LNCAP (cell line): Measurements from ENCODE around the gene OOEP.

ENCODE experiments used
- CTCF ChIP-seq: fragments of 450-650 bp; IDR thresholded peaks from 2 replicates; pipeline ENCODE4 v1.5.1; 2017; ENCODE audit warnings: mild to moderate bottlenecking

Gene OOEP

GRCh38 chr6:73375216-73375615, 5.5 kb upstream of the OOEP start:
- no peak for TF ChIP-seq CTCF

GRCh38 chr6:73372516-73372915, 2.8 kb upstream of the OOEP start:
- TF ChIP-seq CTCF = no peak

GRCh38 chr6:73371984-73372383, 2.3 kb upstream of the OOEP start:
- TF ChIP-seq CTCF = no peak

GRCh38 chr6:73369157-73369556, 540 bp downstream of the OOEP start:
- no peak for TF ChIP-seq CTCF

GRCh38 chr6:73368675-73369074, 1.0 kb downstream of the OOEP start:
- TF ChIP-seq CTCF = no peak

- TF ChIP-seq CTCF = no peak
These were observed 1.8 kb downstream of the OOEP start for GRCh38 chr6:73367761-73368355.

GRCh38 chr6:73364549-73364948, 5.1 kb downstream of the OOEP start:
- no peak for TF ChIP-seq CTCF

GRCh38 chr6:73364121-73364520, 5.6 kb downstream of the OOEP start:
- TF ChIP-seq CTCF = no peak
